ENCODE data around the gene HDAC4.

HDAC4 gene

GRCh38 chr2:239137898-239138283 is 262.9 kb downstream of the HDAC4 start:
- no peak for DNase-seq (ENCODE audit: low spot score)

- no peak for DNase-seq (ENCODE audit: low spot score)
Measured at GRCh38 chr2:239137165-239137897, 263.5 kb downstream of the HDAC4 start.

GRCh38 chr2:239136762-239137161 is 264.1 kb downstream of the HDAC4 start:
- no peak for DNase-seq (ENCODE audit: low spot score)

- DNase-seq (ENCODE audit: low spot score): no peak
Measured at GRCh38 chr2:239136203-239136602, 264.6 kb downstream of the HDAC4 start.

GRCh38 chr2:239135531-239135930 is 265.3 kb downstream of the HDAC4 start:
- no peak for DNase-seq (ENCODE audit: low spot score)

DNA sequence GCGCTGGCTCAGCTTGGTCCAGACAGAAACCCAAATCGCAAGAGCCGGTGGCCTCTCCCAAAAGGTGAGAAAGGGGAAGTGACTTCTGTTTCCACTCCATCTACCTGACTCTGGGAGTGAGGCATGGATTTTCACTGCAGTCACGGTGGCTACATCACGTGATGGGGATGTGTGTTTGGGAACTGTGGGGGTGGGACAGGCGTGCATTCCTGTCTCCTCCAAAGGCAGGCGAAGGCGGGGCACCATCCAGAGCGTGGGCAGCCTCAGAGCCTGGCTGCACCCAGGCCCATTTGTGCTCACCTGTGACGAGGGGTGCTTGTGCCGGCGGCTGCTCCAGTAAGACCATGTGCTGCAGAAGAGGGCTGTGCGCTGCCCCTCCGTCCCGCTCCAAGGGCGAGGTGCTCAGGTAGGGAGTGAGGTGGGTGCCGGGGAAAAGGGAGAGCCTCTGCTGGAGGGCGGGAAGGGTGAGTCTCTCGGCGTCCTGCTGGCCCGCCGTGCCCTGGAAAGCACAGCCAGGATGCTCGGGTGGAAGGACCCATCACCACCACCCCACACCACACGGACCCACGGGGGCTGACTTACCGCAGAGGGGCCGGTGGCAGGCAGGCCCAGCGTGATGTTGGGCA is 266.8 kb downstream of the HDAC4 start:
- DNase-seq (ENCODE audit: low spot score): no peak

DNA sequence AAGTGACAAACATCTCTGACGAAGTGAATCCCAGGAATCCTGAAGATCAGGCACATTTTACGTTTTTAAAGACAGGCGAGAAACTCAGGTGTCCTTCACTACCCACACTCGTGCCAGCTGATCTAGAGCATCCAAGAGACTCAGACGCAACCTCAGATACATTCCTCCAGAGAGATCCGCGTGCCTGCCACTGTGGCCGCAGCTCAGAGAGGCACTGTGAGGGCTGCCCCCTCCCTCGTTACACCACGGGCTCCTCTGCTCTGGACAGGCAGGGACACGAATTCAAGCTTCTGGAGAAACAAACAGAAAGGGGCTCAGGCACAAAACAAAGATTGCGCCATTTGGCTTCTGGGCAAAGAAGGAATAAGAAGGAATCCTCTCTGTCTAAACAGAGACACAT is 268.0 kb downstream of the HDAC4 start:
- DNase-seq (ENCODE audit: low spot score): no peak

GRCh38 chr2:239132156-239132709 is 268.6 kb downstream of the HDAC4 start:
- DNase-seq (ENCODE audit: low spot score): no peak

- no peak for DNase-seq (ENCODE audit: low spot score)
Measured at GRCh38 chr2:239131521-239131920, 269.3 kb downstream of the HDAC4 start.

- DNase-seq (ENCODE audit: low spot score): no peak
Measured at GRCh38 chr2:239130786-239131325, 270.0 kb downstream of the HDAC4 start.

DNA sequence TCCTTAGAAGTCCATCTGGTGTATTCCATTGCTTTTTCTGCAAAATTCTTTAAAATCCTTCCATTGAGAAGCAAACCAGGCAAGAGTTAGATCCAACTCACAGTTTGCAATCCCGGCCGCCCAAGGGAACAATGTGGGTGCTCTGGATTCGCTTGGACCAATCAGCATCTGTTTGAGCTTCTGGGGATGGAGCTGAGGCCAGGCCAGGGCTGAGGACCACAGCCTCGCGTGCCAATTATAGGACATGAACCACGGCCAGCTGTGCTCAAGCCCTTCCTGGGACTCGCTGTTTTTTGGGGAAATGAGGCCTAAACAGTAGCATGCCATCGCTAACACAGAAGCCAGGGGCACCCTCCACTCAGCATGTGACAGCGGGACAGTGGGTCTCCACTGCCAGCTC is 270.8 kb downstream of the HDAC4 start:
- no peak for DNase-seq (ENCODE audit: low spot score)

DNA sequence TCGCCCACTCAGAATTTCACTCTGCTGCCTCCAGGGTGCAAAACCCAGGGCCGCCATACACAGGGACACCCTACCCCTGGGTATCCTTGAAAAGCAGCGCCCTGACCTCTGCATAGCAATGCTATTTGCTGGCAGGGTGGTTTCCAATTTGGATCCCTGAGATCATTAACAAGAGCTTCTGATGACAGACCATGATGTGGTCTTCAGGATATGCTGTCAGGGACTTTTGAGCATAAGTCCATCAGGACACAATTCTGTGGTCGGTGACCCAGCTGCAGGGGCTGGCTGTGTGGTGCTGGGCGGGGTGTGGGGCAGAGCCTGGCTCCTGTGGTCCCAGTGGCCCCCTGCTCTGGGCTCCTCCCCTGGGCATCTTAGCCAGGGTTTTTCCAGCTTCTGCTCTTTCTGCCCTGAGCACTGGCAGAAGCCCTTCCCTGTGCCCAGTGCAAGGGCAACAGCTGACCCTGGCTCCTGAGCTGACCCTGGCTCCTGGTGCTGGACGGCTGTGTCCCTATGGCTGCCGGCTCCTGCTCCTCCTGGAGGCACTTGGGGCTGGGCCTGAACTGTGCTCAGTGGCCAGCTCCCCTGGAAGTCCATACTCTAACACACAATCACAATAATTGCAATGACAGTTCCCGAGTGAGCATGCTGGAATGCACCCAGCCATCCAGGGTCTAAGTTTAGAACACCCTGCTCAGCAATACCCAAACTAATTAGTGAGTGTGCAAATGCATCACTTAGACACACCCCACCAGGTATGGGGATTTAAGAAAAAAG is 271.5 kb downstream of the HDAC4 start:
- no peak for DNase-seq (ENCODE audit: low spot score)

GRCh38 chr2:239128706-239129105 is 272.1 kb downstream of the HDAC4 start:
- DNase-seq (ENCODE audit: low spot score): no peak

DNA sequence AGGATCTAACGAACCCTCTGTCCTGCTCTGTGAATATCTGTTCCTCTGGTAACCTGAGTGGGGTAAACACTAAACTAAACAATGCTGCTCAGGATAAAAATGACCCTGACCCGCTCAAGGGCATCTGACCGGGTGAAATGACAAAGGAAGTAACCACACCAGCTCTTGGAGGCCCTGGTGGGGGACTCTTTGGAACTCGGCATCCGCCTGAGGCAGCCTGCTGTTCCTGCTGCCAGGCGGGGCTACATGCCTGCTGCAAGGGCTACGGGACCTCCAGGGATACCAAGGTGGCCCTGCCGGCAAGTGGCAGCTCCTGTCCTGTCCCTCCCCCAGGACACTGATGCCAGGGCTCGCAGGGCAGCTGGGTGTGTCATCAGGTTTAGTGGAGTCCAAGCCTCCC is 273.3 kb downstream of the HDAC4 start:
- DNase-seq (ENCODE audit: low spot score): no peak

DNA sequence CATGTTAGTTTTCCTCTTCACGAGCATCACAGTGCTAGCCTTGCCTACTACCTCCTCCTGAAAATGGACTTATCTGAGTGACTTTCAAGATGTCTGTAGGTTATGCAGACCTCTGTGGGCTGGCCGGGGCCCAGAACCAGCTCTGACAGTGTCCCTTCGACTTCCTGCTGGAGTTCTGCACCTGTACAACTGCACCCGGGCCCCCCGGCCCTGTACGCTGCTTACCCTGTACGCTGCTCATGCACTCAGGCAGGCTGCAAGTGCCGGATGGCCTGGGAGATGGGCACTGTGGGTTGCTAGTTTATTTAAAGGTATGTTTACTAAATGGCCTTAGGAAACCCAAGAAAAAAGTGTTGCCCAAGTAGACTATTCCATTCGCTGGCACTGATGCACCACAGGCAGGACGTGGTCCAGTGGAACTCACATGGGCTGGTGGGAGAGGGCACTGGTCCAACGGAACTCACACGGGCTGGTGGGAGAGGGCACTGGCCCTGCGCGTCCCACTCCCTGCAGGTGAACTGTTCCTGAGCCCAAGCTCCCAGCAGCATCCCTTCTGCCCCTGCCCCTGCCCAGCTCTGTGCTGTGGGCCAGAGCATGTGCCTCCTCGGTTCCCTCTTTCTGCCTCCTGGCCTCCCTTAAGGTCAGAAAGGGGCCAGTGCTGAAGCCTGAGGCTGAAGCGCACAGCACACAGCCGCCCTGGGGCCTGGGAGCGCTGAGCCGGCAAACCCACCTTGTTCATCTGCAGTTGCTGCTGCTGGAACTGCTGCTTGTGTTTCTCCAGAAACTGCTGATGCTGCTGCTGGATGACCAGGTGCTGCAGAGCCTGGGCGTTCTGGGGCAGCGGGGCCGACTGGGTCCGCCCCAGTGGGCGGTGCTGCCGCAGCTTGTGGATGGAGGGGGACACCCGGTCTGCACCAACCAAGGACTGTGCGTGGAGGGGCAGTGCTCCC is 274.8 kb downstream of the HDAC4 start:
- no peak for DNase-seq (ENCODE audit: low spot score)

- DNase-seq (ENCODE audit: low spot score): no peak
Measured at GRCh38 chr2:239124152-239124899, 276.5 kb downstream of the HDAC4 start.

GRCh38 chr2:239122421-239123110 is 278.3 kb downstream of the HDAC4 start:
- no peak for DNase-seq (ENCODE audit: low spot score)

GRCh38 chr2:239121600-239122012 is 279.2 kb downstream of the HDAC4 start:
- no peak for DNase-seq (ENCODE audit: low spot score)

GRCh38 chr2:239120664-239121063 is 280.2 kb downstream of the HDAC4 start:
- no peak for DNase-seq (ENCODE audit: low spot score)

Measured in AG08396 (cell line).